PFSK-1 (cell line): ENCODE data around the gene CHST11.

Experiments
- FOXP2 ChIP-seq: optimal IDR thresholded peaks from 2 replicates; pipeline ENCODE3; 2011; ENCODE audit warnings: borderline replicate concordance, control low read depth, inconsistent platforms; ENCODE audit not compliant: insufficient read depth; ENCODE audit errors: extremely low read length, extremely low read depth
- POLR2AphosphoS5 ChIP-seq: IDR thresholded peaks from 2 replicates; pipeline ENCODE4 v1.6.1; 2012; ENCODE audit warnings: low read depth, mild to moderate bottlenecking, control low read depth, low read length, moderate library complexity
- REST ChIP-seq, 2 experiments: IDR thresholded peaks; 2 replicates each; pipeline versions ENCODE4 v1.6.1 to v1.8.0; 2011 to 2012; ENCODE audit warnings: low read depth in 2 of 2, low read length in 2 of 2, control low read depth in 1 of 2, inconsistent platforms in 1 of 2, mild to moderate bottlenecking in 1 of 2, moderate library complexity in 1 of 2; ENCODE audit not compliant: insufficient read depth in 1 of 2
- SIN3A ChIP-seq: IDR thresholded peaks from 2 replicates; pipeline ENCODE4 v1.6.1; 2012; ENCODE audit warnings: mild to moderate bottlenecking, low read length, moderate library complexity, borderline replicate concordance; ENCODE audit not compliant: insufficient read depth
- TAF1 ChIP-seq: IDR thresholded peaks from 2 replicates; pipeline ENCODE4 v1.6.1; 2012; ENCODE audit warnings: low read length, control low read depth, borderline replicate concordance; ENCODE audit not compliant: insufficient read depth

GRCh38 chr12:104662203-104662602 lies 205.5 kb downstream of the CHST11 start:
- no peak for TF ChIP-seq TAF1
- TF ChIP-seq SIN3A: no peak
- no peak for TF ChIP-seq REST (IDR thresholded peaks at IDR 0.05; ENCODE audit: insufficient read depth in 1 of 2, low read depth in 2 of 2, low read length in 2 of 2)
- TF ChIP-seq POLR2AphosphoS5: no peak
- TF ChIP-seq FOXP2: no peak
